Smooth muscle cell (in vitro differentiated cells): ENCODE data around the gene OPCML. TPM values are rescaled to one million over a fixed set of nuclear protein-coding genes. Genes with fewer than 3 reads are reported as not detected.

ENCODE experiments used
- DNase-seq: peaks from one replicate; lab custom pipeline; 2025; ENCODE audit not compliant: unreplicated experiment; lab: John Stamatoyannopoulos, UW
- H2AFZ ChIP-seq: fragments of 200-600 bp; sonication (generic); 2 replicates; pipeline ENCODE4 v1.6.0; 2016; ENCODE audit warnings: antibody characterized with exemption, low read depth, mild to moderate bottlenecking
- H3F3A ChIP-seq: fragments of 200-600 bp; sonication (generic); 2 replicates; pipeline ENCODE4 v1.6.0; 2017; ENCODE audit warnings: antibody characterized with exemption, low read depth
- H3K27ac ChIP-seq: fragments of 200-600 bp; sonication (generic); 2 replicates; pipeline ENCODE4 v1.5.1; 2016; ENCODE audit warnings: low read depth, mild to moderate bottlenecking
- H3K27me3 ChIP-seq: fragments of 200-600 bp; sonication (generic); 2 replicates; pipeline ENCODE4 v1.6.1; 2016; ENCODE audit warnings: low read depth, mild to moderate bottlenecking
- H3K36me3 ChIP-seq: fragments of 200-600 bp; sonication (generic); 2 replicates; pipeline ENCODE4 v1.5.1; 2016; ENCODE audit warnings: low read depth
- H3K4me1 ChIP-seq: fragments of 200-600 bp; sonication (generic); 2 replicates; pipeline ENCODE4 v1.5.1; 2016; ENCODE audit warnings: low read depth
- H3K4me2 ChIP-seq: fragments of 200-600 bp; sonication (generic); 2 replicates; pipeline ENCODE4 v1.6.0; 2016; ENCODE audit warnings: mild to moderate bottlenecking
- H3K4me3 ChIP-seq: fragments of 200-600 bp; sonication (generic); 2 replicates; pipeline ENCODE4 v1.5.1; 2016; ENCODE audit warnings: mild to moderate bottlenecking
- H3K79me2 ChIP-seq: fragments of 200-600 bp; sonication (generic); 2 replicates; pipeline ENCODE4 v1.6.0; 2016; ENCODE audit warnings: low read depth, mild to moderate bottlenecking
- H3K9ac ChIP-seq: fragments of 200-600 bp; sonication (generic); 2 replicates; pipeline ENCODE4 v1.6.0; 2016; ENCODE audit warnings: low read depth
- H3K9me3 ChIP-seq: fragments of 200-600 bp; sonication (generic); replicated peaks from 2 replicates; pipeline ENCODE4 v1.5.1; 2016; ENCODE audit warnings: low read depth
- H4K20me1 ChIP-seq: fragments of 200-600 bp; sonication (generic); 2 replicates; pipeline ENCODE4 v1.6.0; 2016; ENCODE audit warnings: low read depth
- WGBS: methylation state at CpG from one replicate; pipeline ENCODE4 v1.1.7; 2016; ENCODE audit warnings: low lambda C conversion rate; 5-methylcytosine and 5-hydroxymethylcytosine counted together
- polyA plus RNA-seq: library from polyadenylated mRNA; unstranded; fragments of >200 nt; fragmentation: Nextera tagmentation; extraction: Ambion mirVana; gene quantifications from 2 replicates; pipeline ENCODE4 v1.2.1, GENCODE V29; 2016
- total RNA-seq: library from RNA; depleted of rRNA; stranded (reverse); fragments of >200 nt; gene quantifications from 2 replicates; pipeline ENCODE4 v1.2.3, GENCODE V29; 2014
- TF ChIP-seq, protein P1 (sequence below): fragments of 200-600 bp; sonication (generic); IDR thresholded peaks from 2 replicates; pipeline ENCODE4 v1.5.1; 2017; ENCODE audit warnings: borderline replicate concordance, mild to moderate bottlenecking, antibody characterized with exemption; ENCODE audit not compliant: insufficient read depth, poor library complexity, severe bottlenecking

OPCML gene
- total and polyA plus RNA-seq, 2 experiments from 2014 or later = 0.42 to 0.58 TPM

GRCh38 chr11:133175103-133175502, 357.2 kb downstream of the OPCML start:
- 76% methylated on average over 2 of the region's 2 CpGs for WGBS
- no peak overlapping the region for H3K4me2 ChIP-seq
- TF ChIP-seq, protein P1, sequence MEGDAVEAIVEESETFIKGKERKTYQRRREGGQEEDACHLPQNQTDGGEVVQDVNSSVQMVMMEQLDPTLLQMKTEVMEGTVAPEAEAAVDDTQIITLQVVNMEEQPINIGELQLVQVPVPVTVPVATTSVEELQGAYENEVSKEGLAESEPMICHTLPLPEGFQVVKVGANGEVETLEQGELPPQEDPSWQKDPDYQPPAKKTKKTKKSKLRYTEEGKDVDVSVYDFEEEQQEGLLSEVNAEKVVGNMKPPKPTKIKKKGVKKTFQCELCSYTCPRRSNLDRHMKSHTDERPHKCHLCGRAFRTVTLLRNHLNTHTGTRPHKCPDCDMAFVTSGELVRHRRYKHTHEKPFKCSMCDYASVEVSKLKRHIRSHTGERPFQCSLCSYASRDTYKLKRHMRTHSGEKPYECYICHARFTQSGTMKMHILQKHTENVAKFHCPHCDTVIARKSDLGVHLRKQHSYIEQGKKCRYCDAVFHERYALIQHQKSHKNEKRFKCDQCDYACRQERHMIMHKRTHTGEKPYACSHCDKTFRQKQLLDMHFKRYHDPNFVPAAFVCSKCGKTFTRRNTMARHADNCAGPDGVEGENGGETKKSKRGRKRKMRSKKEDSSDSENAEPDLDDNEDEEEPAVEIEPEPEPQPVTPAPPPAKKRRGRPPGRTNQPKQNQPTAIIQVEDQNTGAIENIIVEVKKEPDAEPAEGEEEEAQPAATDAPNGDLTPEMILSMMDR = no peak
- H3K27ac ChIP-seq = no peak overlapping the region
- no peak for DNase-seq
- H3F3A ChIP-seq = no peaks in the 10 kb centered on the region
- H2AFZ ChIP-seq = no peak overlapping the region
- H3K9ac ChIP-seq = no peak overlapping the region
- H4K20me1 ChIP-seq = no peaks in the 10 kb centered on the region
- H3K27me3 ChIP-seq = peaks cover 19% of the 10 kb centered on the region
- no peaks in the 10 kb centered on the region for H3K4me1 ChIP-seq
- no peak overlapping the region for H3K4me3 ChIP-seq
- no peaks in the 10 kb centered on the region for H3K79me2 ChIP-seq
- no peaks in the 10 kb centered on the region for H3K36me3 ChIP-seq
- H3K9me3 ChIP-seq = no peaks in the 10 kb centered on the region

DNA sequence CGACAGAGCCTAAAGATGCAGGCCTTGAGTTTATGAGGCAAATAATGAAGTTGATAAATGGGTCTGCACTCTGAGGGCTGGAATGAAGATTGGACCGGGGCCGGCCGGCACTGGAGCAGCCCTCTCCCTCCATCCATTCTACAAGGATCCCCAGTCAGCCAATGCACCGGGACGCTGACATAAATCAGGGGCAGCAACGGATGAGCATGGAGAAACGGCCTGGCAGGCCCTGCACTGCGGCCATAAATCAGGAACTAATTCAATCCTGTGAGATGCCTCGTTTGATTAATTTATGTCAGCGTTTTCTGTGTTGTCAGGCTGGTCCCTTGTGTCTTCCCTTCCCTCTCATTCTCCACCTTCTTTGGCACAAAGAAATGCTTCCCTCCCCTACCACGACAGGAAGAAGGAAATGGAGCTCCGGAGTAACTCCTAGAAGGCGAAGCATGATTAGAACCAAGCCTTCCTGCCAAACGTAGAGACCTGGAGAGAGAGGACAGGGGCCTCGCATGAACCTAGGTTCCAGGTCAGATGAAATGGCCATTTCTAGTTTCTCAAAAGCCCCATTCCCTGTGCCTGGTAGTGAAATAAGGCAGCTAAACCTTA, 358.4 kb downstream of the OPCML start:
- Histone ChIP-seq H3K4me3 (no peak overlapping the region), H3K4me2 (no peak overlapping the region), H3K4me1 (no peaks in the 10 kb centered on the region), H3K9ac (no peak overlapping the region), H3K36me3 (no peaks in the 10 kb centered on the region), H3K27me3 (peaks cover 12% of the 10 kb centered on the region), H2AFZ (no peak overlapping the region), H4K20me1 (no peaks in the 10 kb centered on the region), H3K9me3 (no peaks in the 10 kb centered on the region), H3K27ac (no peak overlapping the region), H3F3A (no peaks in the 10 kb centered on the region), H3K79me2 (no peaks in the 10 kb centered on the region)
- TF ChIP-seq, protein P1 = no peak
- 88% methylated on average over 16 of the region's 16 CpGs for WGBS
- no peak for DNase-seq

- TF ChIP-seq, protein P1 = no peak
Observed at GRCh38 chr11:133172349-133172748, 360.0 kb downstream of the OPCML start.

DNA sequence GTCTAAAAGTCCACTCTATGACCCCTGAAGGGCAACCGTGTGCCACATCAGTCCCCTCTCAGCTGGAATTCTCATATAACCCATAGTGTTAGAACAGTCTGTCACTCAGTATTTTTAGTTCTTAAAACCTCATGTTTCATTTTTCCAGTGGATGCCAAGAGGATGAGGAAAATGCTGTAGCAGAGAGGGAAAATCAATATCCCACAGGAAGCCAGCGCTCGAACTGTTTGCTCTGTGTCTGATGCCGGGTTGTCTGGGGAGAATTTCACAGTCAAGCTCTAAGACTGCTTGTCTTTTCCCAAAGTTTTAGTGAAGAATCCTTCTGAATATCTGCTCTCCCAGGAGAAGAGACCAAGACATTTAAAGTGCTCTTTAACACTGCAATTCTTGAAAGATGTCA, 360.9 kb downstream of the OPCML start:
- Histone ChIP-seq H3K79me2 (no peaks in the 10 kb centered on the region), H4K20me1 (no peaks in the 10 kb centered on the region), H3K9me3 (no peaks in the 10 kb centered on the region), H2AFZ (no peak overlapping the region), H3K4me2 (no peak overlapping the region), H3K4me3 (no peak overlapping the region), H3K27me3 (peaks cover 23% of the 10 kb centered on the region), H3K36me3 (no peaks in the 10 kb centered on the region), H3F3A (no peaks in the 10 kb centered on the region), H3K4me1 (no peaks in the 10 kb centered on the region), H3K27ac (no peak overlapping the region), H3K9ac (no peak overlapping the region)
- DNase-seq = no peak
- 88% methylated on average over 4 of the region's 4 CpGs for WGBS
- TF ChIP-seq, protein P1 = no peak

More at GRCh38 chr11:133172349-133172748, 360.0 kb downstream of the OPCML start:
- 80% methylated on average over 5 of the region's 5 CpGs for WGBS
- Histone ChIP-seq H3K4me3 (no peak overlapping the region), H4K20me1 (no peaks in the 10 kb centered on the region), H3K36me3 (no peaks in the 10 kb centered on the region), H3K4me1 (no peaks in the 10 kb centered on the region), H2AFZ (no peak overlapping the region), H3K9ac (no peak overlapping the region), H3K79me2 (no peaks in the 10 kb centered on the region), H3K27ac (no peak overlapping the region), H3F3A (no peaks in the 10 kb centered on the region), H3K27me3 (peaks cover 15% of the 10 kb centered on the region), H3K9me3 (no peaks in the 10 kb centered on the region), H3K4me2 (no peak overlapping the region)
- no peak for DNase-seq
